HUES48 (cell line): ENCODE data around the gene FAR2.

Source experiments
- H3K27ac ChIP-seq: one replicate; pipeline ENCODE4 v1.7.0; 2013; ENCODE audit warnings: low read depth, low read length, inconsistent platforms
- H3K27me3 ChIP-seq: 2 replicates; pipeline ENCODE4 v1.6.1; 2013; ENCODE audit warnings: mild to moderate bottlenecking, low read length; ENCODE audit not compliant: control insufficient read depth, insufficient read depth
- H3K36me3 ChIP-seq: 2 replicates; pipeline ENCODE4 v1.6.1; 2013; ENCODE audit warnings: low read length; ENCODE audit not compliant: control insufficient read depth, insufficient read depth
- H3K4me1 ChIP-seq: 2 replicates; pipeline ENCODE4 v1.6.1; 2013; ENCODE audit warnings: mild to moderate bottlenecking, low read length; ENCODE audit not compliant: control insufficient read depth, insufficient read depth
- H3K4me3 ChIP-seq: 2 replicates; pipeline ENCODE4 v1.5.1; 2013; ENCODE audit warnings: mild to moderate bottlenecking, low read depth, low read length
- H3K9ac ChIP-seq: 2 replicates; pipeline ENCODE4 v1.6.1; 2013; ENCODE audit warnings: mild to moderate bottlenecking, low read depth, low read length, moderate library complexity
- H3K9me3 ChIP-seq: 2 replicates; pipeline ENCODE4 v1.6.1; 2013; ENCODE audit warnings: low read length; ENCODE audit not compliant: control insufficient read depth, insufficient read depth

The FAR2 gene

DNA sequence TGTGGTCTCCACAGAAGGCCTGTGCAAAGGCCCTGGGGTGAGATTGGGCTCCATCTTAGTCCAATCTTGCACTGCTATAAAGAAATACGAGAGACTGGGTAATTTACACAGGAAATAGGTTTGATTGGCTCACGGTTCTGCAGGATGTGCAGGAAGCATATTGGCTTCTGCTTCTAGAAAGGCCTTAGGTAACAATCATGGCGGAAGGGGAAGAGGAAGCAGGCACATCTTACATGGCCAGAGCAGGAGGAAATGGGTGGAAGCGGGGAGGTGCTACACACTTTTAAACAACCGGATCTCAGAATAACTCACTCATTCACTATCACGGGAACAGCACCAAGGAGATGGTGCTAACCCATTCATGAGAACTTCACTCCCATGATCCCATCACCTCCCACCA lies 55.4 kb downstream of the FAR2 start:
- Histone ChIP-seq H3K9me3 (no peaks in the 10 kb centered on the region), H3K9ac (no peak overlapping the region), H3K27ac (no peak overlapping the region)

DNA sequence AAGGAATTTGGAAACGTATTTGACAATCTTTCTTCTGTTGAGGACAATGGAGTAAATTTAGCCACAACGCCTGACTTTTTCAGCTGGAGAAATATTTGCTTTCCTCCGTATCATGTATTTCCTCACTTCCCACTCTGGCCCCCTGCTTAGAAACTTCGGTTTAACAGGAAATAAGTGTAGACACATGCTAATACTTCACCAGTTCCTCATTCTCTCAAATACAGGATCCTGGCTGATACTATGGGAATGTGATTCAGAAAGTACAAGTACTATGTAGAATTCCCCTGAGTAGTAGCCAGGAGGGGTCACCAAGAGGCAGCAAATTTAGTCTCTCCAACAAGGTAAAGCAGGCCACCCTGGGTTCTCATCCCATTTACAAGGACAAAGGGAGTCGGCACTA lies 58.0 kb downstream of the FAR2 start:
- 0 out of 2 replicates have a peak, but pooled peaks cover 5% of the 10 kb centered on the region for H3K4me1 ChIP-seq
- H3K9ac ChIP-seq, result no peak overlapping the region
- no peaks in the 10 kb centered on the region for H3K9me3 ChIP-seq
- H3K36me3 ChIP-seq, result no peaks in the 10 kb centered on the region
- no peak overlapping the region for H3K4me3 ChIP-seq
- H3K27me3 ChIP-seq, result peaks cover 6% of the 10 kb centered on the region
- H3K27ac ChIP-seq, result no peak overlapping the region

More for the DNA sequence above, 55.4 kb downstream of the FAR2 start:
- no peak overlapping the region for H3K4me3 ChIP-seq
- 0 out of 2 replicates have a peak, but pooled peaks cover 10% of the 10 kb centered on the region for H3K4me1 ChIP-seq
- H3K27me3 ChIP-seq, result peaks cover 31% of the 10 kb centered on the region
- no peaks in the 10 kb centered on the region for H3K36me3 ChIP-seq

DNA sequence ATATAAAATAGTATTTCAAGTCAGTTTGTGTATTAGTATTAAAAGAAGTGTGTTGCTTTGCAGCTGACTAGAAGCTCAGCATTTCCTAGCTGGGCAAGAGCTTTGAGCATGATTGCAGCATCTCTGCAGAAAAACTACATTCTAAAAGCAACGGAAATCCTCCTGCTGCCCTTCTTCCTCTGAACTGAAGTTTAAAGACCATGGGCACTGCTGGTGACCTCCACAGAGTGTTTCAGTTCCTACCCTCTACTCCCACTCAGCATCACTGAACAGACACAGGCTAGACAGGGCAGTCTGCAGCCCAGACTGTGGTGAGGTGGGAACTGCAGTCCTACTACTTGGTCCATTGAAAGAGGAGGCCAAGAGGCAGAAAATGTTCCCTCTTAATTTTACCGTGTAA lies 59.0 kb downstream of the FAR2 start:
- Histone ChIP-seq H3K27ac (no peak overlapping the region), H3K27me3 (no peaks in the 10 kb centered on the region), H3K4me3 (no peak overlapping the region), H3K4me1 (0 out of 2 replicates have a peak, but pooled peaks cover 5% of the 10 kb centered on the region), H3K9ac (no peak overlapping the region), H3K9me3 (no peaks in the 10 kb centered on the region), H3K36me3 (no peaks in the 10 kb centered on the region)

DNA sequence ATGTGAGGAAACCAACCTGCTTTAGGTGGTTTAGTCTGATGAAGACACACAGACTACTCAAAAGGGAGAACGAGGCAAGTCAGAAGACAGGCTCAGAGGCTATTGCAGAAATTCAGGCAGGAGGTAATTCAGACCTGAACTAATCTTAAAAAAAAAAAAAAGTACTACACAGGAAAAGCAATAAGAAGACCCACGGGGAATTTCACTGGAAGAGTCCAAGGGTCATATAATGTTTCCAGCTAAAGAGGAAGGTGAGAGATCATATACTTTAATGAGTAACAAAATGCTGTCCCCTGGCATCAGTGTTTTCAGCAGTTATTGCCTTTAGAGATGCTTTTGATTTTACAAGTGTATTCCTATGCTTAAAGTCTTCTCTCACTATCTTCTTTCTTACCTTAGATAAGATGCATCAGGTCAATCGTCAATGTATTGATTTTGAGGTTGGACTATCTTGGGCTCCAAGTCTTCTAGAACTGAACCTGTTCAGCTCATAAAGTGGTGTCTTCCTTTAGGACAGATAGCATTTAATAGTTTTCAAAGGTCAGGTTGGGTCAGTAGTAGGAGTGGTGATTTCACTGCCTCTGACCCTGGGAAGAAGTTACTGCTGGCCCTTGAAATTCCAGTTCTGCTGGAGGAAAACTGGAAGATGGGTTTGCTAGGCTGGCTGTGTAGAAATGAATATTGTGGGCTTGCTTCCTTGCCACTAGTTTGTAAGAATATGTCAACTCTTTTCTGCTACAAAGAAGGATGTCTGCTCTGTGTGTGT lies 60.0 kb downstream of the FAR2 start:
- H3K36me3 ChIP-seq, result no peaks in the 10 kb centered on the region
- no peaks in the 10 kb centered on the region for H3K9me3 ChIP-seq
- 0 out of 2 replicates have a peak, but pooled peaks cover 5% of the 10 kb centered on the region for H3K4me1 ChIP-seq
- H3K27me3 ChIP-seq, result no peaks in the 10 kb centered on the region
- no peak overlapping the region for H3K27ac ChIP-seq
- H3K4me3 ChIP-seq, result no peak overlapping the region
- H3K9ac ChIP-seq, result no peak overlapping the region

DNA sequence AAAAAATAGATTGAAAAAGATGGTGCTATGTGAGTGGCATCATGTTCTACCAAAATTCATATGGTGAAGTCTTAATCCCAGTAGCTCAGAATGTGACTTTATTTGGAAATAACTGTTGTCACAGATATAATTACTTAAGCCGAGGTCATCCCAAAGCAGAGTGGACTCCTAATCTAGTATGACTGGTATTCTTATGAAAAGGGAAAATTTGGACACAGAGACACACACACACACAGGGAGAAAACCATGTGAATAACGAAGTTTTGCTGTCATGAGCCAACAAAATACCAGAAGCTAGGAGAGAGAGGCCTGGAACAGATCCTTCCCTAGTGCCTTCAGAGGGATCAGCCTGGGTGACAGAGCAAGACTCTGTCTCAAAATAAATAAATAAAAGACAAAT lies 62.6 kb downstream of the FAR2 start:
- H3K4me1 ChIP-seq, result 0 out of 2 replicates have a peak, but pooled peaks cover 5% of the 10 kb centered on the region
- H3K36me3 ChIP-seq, result no peaks in the 10 kb centered on the region
- no peak overlapping the region for H3K4me3 ChIP-seq
- H3K9ac ChIP-seq, result no peak overlapping the region
- H3K27ac ChIP-seq, result no peak overlapping the region
- no peaks in the 10 kb centered on the region for H3K27me3 ChIP-seq
- H3K9me3 ChIP-seq, result no peaks in the 10 kb centered on the region

DNA sequence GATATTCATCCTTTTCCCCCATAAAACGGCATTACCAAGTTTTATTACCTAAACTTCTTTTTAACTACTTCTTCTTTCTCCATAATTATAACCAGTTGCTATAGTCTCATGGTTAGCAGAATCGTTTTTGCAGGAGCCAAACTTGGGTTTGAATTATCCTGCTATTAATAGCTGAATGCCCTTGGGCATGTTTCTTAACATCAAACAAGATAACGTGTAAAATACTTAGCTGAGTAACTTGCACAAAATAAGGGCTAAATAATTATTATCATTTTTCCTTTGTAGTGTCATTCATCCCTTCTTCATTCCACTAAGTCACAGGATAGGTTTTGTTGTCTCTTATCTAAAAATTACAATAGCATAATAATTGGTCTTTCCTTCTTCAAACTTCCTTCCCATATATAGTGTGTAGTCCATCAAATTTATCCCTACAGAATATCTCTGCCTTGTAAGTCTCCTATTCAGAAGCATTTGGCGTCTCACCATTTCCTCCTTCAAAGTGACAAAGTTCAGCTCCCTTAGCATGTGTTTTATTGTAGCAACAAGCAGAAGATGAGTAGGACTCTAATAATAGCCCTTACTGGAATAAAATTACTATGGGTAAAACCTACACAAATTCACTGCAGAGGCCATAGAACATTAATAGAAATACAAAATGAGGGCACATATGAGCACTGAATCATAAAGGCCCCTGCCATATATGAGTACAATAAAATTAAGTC lies 63.8 kb downstream of the FAR2 start:
- Histone ChIP-seq H3K9me3 (no peaks in the 10 kb centered on the region), H3K27me3 (no peaks in the 10 kb centered on the region), H3K9ac (no peak overlapping the region), H3K27ac (no peak overlapping the region), H3K4me1 (no peaks in the 10 kb centered on the region), H3K4me3 (no peak overlapping the region), H3K36me3 (no peaks in the 10 kb centered on the region)

DNA sequence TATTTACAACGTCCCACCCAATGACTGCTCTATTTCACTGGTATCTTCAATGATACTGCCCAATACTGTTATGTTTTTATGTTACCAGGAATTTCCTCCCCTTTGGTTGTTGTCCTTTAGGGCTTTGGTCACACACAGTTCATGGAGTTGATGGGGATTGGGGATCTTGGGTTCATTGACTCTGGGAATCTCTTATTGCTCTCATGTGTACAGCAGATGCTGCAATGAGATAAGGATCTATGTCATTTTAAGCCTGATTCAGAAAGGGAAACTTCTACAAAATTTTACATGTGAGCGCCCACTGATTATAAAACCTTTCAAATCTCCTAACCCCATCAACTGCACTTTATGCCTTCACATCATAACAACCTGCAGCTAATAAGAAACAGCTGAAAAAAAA lies 67.2 kb downstream of the FAR2 start:
- H3K4me3 ChIP-seq, result no peak overlapping the region
- H3K4me1 ChIP-seq, result no peaks in the 10 kb centered on the region
- no peak overlapping the region for H3K27ac ChIP-seq

DNA sequence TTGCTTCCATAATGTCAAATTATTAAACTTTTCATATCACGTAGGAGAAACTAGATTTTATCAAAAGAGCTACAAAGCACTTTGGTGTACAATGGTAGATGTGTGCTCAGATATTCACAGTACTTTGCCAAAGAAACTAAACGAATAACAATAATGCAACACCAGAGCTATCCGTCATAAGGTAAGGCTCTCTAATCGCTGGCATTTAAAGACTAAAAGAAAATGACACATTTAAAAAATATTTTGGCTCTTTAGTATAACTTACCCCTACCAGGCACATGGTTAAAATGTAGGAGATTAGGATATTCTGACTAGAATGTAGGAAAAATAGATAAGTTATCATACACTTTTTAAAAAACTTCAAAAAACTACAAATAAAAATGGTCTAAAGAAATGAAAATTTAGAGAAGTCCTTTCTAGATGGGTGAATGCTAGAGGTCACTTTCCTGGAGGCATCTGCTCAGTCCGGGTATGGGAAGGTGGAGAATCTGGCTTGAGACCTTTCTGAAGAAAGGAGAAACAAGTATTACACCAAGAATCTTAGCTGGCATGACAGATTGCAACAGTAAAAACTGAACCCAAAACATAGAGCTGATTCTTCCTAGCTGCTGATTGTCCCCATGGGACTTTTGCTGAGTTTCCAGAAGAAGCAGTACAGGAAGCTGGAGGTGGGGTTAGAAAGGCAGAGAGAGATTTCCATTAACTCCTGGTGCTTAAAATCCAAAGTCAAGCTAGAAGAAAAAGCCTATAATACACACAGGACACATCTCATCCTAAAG lies 67.9 kb downstream of the FAR2 start:
- Histone ChIP-seq H3K9ac (no peak overlapping the region), H3K27ac (no peak overlapping the region), H3K36me3 (no peaks in the 10 kb centered on the region)

More for the DNA sequence above, 67.2 kb downstream of the FAR2 start:
- no peak overlapping the region for H3K9ac ChIP-seq
- H3K9me3 ChIP-seq, result no peaks in the 10 kb centered on the region
- H3K27me3 ChIP-seq, result no peaks in the 10 kb centered on the region
- no peaks in the 10 kb centered on the region for H3K36me3 ChIP-seq

DNA sequence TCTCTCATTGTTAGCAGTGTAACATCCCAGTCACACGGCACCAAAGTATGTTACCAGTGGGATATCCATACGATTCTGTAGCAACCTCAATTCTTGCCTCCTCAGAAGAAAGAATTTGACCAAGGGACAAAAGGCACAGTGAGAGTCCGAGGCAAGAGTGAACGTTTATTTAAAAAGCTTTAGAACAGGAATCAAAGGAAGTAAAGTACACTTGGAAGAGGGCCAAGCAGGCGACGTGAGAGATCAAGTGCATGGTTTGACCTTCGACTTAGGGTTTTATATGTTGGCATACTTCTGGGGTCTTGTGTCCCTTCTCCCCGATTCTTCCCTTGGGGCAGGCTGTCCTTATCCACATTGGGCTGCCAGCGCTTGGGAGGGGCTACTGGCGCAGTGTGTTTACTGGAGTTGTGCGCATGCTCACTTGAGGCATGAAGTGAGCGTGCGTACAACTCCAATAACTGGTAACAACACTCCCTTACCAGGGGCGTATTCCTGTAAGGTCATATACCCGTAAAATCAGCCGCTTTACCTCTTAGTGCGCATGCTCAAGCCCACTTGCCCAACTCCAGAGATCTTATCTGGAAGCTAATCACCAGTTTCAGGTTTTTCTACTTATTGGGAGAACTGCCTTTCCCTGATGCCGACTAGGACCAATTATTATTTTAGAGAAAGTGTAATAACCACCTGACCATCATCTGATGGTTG lies 71.7 kb downstream of the FAR2 start:
- no peaks in the 10 kb centered on the region for H3K27me3 ChIP-seq
- peaks cover 5% of the 10 kb centered on the region for H3K4me1 ChIP-seq

More for the DNA sequence above, 67.9 kb downstream of the FAR2 start:
- Histone ChIP-seq H3K9me3 (no peaks in the 10 kb centered on the region), H3K27me3 (no peaks in the 10 kb centered on the region), H3K4me1 (no peaks in the 10 kb centered on the region), H3K4me3 (no peak overlapping the region)

DNA sequence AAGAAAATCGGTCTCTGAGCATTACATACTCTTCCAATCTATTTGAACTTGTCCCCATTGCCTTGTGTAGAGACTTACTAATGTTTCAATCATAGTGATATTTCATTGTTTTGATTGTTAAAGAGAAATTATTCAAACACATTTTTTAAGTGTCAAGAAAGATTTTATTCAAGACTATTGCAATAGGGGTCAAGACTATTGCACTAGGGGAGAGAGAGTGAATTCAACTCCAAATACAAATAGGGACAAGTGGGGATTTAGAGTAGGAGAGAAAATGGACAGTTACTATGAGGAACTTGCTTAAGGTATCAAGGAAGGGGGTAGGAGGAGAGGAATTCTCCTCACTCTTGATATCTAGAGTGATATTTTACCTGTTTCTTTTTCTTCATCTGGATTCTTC lies 73.1 kb downstream of the FAR2 start:
- Histone ChIP-seq H3K27me3 (no peaks in the 10 kb centered on the region), H3K9me3 (no peaks in the 10 kb centered on the region), H3K27ac (no peak overlapping the region), H3K4me1 (peaks cover 19% of the 10 kb centered on the region), H3K9ac (no peak overlapping the region), H3K4me3 (no peak overlapping the region), H3K36me3 (no peaks in the 10 kb centered on the region)

More for the DNA sequence above, 71.7 kb downstream of the FAR2 start:
- Histone ChIP-seq H3K4me3 (no peak overlapping the region), H3K36me3 (no peaks in the 10 kb centered on the region), H3K9me3 (no peaks in the 10 kb centered on the region), H3K27ac (no peak overlapping the region), H3K9ac (no peak overlapping the region)
